Testis (tissue), 2 donors: ENCODE data around the gene DUSP2.

Experiments used
- CTCF ChIP-seq, 3 experiments: fragments of 450-650 bp in 2 of 3; fragments of 200-600 bp in 1 of 3; sonication (generic) in 1 of 3; IDR thresholded peaks; one replicate each; pipeline ENCODE4 v1.5.1; 2016 to 2019; ENCODE audit warnings: antibody characterized with exemption in 3 of 3, mild to moderate bottlenecking in 2 of 3, moderate library complexity in 1 of 3
- POLR2A ChIP-seq: fragments of 450-650 bp; IDR thresholded peaks from one replicate; pipeline ENCODE4 v1.6.1; 2017; ENCODE audit warnings: antibody characterized with exemption, mild to moderate bottlenecking, moderate library complexity

GRCh38 chr2:96105994-96106715 is 39.1 kb downstream of the DUSP2 start:
- TF ChIP-seq CTCF (IDR thresholded peaks at IDR 0.05) (no peak), POLR2A (no peak)
